ENCODE data around the gene FAM221B. TPM values are rescaled to one million over a fixed set of nuclear protein-coding genes. Genes with fewer than 3 reads are reported as not detected.
A peak's percentile ranks its signal among the peaks of the same experiment; 100 is the strongest.

The FAM221B gene
- total RNA-seq, 4 donors from 2014 or later: not detected

DNA sequence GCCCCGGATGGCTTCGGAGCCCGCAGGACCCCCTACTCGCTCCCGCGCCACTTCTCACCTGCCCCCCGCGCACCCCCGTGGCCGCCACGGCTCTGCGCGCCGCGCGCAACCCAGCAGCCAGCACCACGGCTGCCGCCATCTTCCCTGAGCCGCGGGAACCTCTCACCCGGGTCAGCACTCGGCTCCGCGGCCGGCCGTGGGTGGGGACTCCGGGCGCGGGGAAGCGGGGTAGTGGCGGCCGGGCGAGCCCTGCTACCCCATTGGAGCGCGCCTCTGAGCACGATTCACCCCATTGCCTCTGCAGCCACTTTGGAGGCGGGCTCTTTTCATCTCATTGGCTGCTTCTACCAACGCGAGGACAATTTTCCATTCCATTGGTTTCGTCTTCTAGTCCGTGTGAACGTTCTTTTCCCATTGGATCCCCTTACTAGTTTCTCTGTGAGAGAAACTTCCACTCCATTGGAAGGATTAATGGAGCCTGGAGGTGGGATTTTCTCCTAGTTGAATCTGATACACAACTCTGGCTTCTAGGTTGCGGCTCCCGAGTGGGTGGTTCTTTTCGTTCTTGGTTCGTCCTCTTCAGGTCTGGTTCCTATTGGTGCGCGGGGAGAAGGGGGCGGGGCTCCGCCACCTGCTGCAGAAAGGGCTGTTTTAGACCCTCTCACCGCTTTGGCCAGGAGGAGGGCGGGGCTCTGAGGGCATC lies 13.5 kb downstream of the FAM221B start, which contains the start of gene HINT2:
HINT2 (minus strand) TSS at position 202 of the 703 bp plus-strand sequence; CDS start at position 139, 63 bp downstream.
- H3K4me3 ChIP-seq: peak within 1 kb of the TSS; percentile 71 to 99 (median 92)
- DNase-seq: peak; percentile 97 to 100 (median 100)
- H3K4me1 ChIP-seq: peaks cover 0 to 30% (median 8%) of the 10 kb centered on the region in 4 donors
- peak within 1 kb of the TSS; percentile 93 to 100 (median 99) for H3K27ac ChIP-seq
- H3K9me3 ChIP-seq: no peaks in the 10 kb centered on the region
- TF ChIP-seq, protein P1, sequence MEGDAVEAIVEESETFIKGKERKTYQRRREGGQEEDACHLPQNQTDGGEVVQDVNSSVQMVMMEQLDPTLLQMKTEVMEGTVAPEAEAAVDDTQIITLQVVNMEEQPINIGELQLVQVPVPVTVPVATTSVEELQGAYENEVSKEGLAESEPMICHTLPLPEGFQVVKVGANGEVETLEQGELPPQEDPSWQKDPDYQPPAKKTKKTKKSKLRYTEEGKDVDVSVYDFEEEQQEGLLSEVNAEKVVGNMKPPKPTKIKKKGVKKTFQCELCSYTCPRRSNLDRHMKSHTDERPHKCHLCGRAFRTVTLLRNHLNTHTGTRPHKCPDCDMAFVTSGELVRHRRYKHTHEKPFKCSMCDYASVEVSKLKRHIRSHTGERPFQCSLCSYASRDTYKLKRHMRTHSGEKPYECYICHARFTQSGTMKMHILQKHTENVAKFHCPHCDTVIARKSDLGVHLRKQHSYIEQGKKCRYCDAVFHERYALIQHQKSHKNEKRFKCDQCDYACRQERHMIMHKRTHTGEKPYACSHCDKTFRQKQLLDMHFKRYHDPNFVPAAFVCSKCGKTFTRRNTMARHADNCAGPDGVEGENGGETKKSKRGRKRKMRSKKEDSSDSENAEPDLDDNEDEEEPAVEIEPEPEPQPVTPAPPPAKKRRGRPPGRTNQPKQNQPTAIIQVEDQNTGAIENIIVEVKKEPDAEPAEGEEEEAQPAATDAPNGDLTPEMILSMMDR (IDR thresholded peaks at IDR 0.05): peak in 1 of 6 experiments; percentile 1
- peak; percentile 96 to 97 for TF ChIP-seq POLR2A (IDR thresholded peaks at IDR 0.05)
- H3K36me3 ChIP-seq: no peaks in the 10 kb centered on the region
- H3K27me3 ChIP-seq: no peaks in the 10 kb centered on the region

DNA sequence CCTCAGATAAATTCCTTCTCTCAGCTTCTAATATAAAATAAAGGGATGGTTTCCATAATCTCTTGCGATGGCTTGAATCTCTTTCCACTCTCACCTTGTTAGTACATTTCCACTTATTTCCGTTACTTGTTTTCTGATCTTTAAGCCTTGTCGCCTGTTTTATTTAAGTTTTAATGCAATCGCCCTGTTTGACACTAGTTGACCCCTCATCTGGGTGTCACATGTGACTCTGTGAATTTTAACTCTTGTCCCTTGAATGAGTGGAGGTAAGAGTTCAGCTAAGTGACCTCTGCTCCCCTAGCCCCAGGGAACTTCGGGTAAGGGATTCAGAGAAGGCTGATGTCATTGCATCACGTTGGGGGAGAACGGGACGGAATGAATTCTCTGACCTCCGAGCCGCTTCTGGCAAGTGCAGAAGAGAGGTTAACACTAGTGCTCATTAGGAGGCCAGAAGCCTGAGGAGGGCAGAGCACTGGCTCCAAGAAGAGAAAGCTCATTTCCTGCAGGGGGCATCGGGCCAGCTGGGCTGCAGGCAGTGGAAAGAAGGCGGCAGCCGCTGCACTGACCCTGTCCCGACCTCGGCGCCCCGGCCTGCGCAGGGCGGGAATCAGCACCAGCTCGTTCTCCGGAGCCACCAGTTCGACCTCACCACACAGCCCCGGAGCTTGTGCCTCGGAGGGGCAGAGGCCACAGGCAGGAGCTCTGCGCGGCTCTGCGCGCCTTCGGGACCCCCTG lies 14.3 kb downstream of the FAM221B start:
- no peaks in the 10 kb centered on the region for H3K9me3 ChIP-seq
- H3K27ac ChIP-seq: peak overlapping the region; percentile 93 to 100 (median 99)
- peaks cover 0 to under 1% (median 0%) of the 10 kb centered on the region in 3 donors for H3K36me3 ChIP-seq
- peak in 1 of 2 donors; percentile 6 for TF ChIP-seq POLR2A (IDR thresholded peaks at IDR 0.05)
- TF ChIP-seq, protein P1 (IDR thresholded peaks at IDR 0.05): peak in 4 of 6 experiments; percentile 19 to 34 (median 34)
- peaks cover 0 to 30% (median 8%) of the 10 kb centered on the region in 4 donors for H3K4me1 ChIP-seq
- DNase-seq: peak; percentile 69 to 84 (median 74)
- peak overlapping the region; percentile 71 to 99 (median 92) for H3K4me3 ChIP-seq
- H3K27me3 ChIP-seq: no peaks in the 10 kb centered on the region

DNA sequence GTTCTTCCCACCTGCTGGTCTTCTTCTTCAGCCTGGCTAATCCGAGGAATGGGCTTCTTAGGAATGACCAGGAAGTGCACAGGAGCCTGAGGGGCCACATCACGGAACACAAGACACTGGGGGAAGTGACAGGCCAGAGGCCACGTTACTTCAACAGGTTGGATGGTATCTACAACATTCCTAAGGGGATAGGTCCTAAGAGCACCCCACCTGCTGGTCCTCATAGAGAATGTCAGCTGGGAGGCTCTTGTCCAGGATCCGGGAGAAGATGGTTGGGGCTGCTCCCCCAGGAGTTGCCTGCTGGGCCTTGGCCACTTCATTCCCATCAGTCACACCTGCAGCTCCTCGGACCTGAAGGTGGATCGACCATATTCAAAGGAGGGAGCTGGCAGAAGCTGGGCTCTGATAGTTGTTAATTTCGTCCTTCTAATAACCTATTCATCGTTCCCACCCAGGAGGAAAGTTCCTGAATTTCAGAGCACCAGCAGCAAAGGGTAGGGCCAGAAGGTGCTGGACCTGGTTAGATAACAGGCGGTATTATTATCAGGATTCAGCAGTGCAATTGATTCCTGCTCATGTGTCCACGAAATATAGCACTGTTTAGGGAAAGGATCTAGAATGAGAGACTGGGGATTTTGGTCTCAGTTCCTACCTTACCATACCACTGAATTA lies 15.0 kb downstream of the FAM221B start:
- Histone ChIP-seq H3K27me3 (no peaks in the 10 kb centered on the region), H3K4me1 (peaks cover 0 to 30% (median 8%) of the 10 kb centered on the region in 4 donors), H3K4me3 (no peak overlapping the region), H3K9me3 (no peaks in the 10 kb centered on the region), H3K36me3 (peaks cover 0 to 7% (median 0%) of the 10 kb centered on the region in 3 donors), H3K27ac (peak overlapping the region; percentile 93 to 100 (median 99))
- no peak for DNase-seq
- TF ChIP-seq, protein P1 (IDR thresholded peaks at IDR 0.05): peak in 3 of 6 experiments; percentile 21 to 41 (median 33)
- no peak for TF ChIP-seq POLR2A (IDR thresholded peaks at IDR 0.05)

DNA sequence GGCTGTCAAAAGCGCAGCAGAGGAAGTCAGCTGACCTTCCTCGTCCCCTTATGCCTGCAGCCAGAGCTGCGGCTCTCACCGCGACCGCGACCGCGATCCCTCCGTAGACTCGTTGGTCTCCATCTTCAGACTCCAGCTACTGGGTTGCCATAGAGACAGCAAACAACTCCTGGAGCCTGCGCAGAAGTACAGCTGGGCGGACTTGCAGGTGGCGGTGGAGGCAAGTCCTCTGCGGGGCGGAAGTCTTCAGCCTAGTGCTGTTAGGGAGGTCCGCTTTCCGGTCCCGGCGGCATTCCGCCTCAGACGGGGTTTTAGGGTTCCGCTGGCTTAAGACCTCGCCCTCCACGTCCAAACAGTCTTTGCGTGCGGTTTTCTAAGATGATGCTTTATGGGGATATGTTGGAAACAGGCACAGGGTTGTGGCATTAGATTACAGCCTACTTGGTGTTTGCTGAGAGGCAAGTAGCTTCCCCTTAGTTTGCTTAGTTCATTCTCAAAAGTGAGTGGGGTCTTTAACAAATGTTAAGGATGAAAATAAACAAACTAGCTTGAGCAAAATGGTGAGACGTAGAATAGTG lies 16.4 kb downstream of the FAM221B start, which contains the start of gene SPAG8:
SPAG8 (minus strand) TSS at position 238 of the 578 bp plus-strand sequence; CDS start at position 123, 115 bp downstream.
- peaks cover 0 to 17% (median 0%) of the 10 kb centered on the region in 3 donors for H3K36me3 ChIP-seq
- peak; percentile 92 to 98 (median 94) for DNase-seq
- peak within 1 kb of the TSS; percentile 37 to 52 (median 46) for H3K4me3 ChIP-seq
- no peaks in the 10 kb centered on the region for H3K27me3 ChIP-seq
- H3K9me3 ChIP-seq: no peaks in the 10 kb centered on the region
- H3K4me1 ChIP-seq: peaks cover 0 to 30% (median 8%) of the 10 kb centered on the region in 4 donors
- TF ChIP-seq, protein P1 (IDR thresholded peaks at IDR 0.05): no peak
- peak; percentile 12 to 39 for TF ChIP-seq POLR2A (IDR thresholded peaks at IDR 0.05)
- peak within 1 kb of the TSS; percentile 66 to 98 (median 68) for H3K27ac ChIP-seq

Measured in Peyer's patch (tissue), 4 donors.